Natural killer cell (primary cell): ENCODE results near the gene WNK1. TPM values are rescaled to one million over a fixed set of nuclear protein-coding genes. Genes with fewer than 3 reads are reported as not detected.
"Not testable (repeated sequence)": the region's sequence is repeated elsewhere in the genome, so short reads cannot be mapped to it uniquely, and the experiment has no call there.

Experiments
- ATAC-seq, 3 donors: fragments of 150-1000 bp in 2 of 3; fragments of 200-7000 bp in 1 of 3; cut with Tn5 transposase; 1 replicate in 1 of 3; 2 replicates in 2 of 3; pipeline ENCODE4 v1.10.0; 2021; ENCODE audit warnings: mild to moderate bottlenecking in 2 of 3, moderate library complexity in 2 of 3
- DNase-seq, 2 donors: peaks; one replicate each; pipeline versions ENCODE4 v3.0.0 to v3.0.0-alpha.2; 2013 to 2021; ENCODE audit warnings: mixed read lengths in 1 of 2
- H3K27ac ChIP-seq: one replicate; pipeline ENCODE4 v1.5.1; 2013; ENCODE audit warnings: mild to moderate bottlenecking, low read length
- H3K27me3 ChIP-seq: one replicate; pipeline ENCODE4 v1.6.1; 2013; ENCODE audit warnings: low read length; ENCODE audit not compliant: control insufficient read depth, insufficient read depth
- H3K36me3 ChIP-seq: one replicate; pipeline ENCODE4 v1.6.1; 2013; ENCODE audit warnings: low read length; ENCODE audit not compliant: control insufficient read depth, insufficient read depth
- H3K4me1 ChIP-seq: one replicate; pipeline ENCODE4 v1.6.1; 2013; ENCODE audit warnings: low read length; ENCODE audit not compliant: control insufficient read depth, insufficient read depth
- H3K4me3 ChIP-seq: one replicate; pipeline ENCODE4 v1.5.1; 2013; ENCODE audit warnings: low read length
- H3K9me3 ChIP-seq: one replicate; pipeline ENCODE4 v1.6.1; 2013; ENCODE audit warnings: low read length; ENCODE audit not compliant: control insufficient read depth, insufficient read depth
- H3K27ac Mint-ChIP-seq, 2 donors: one replicate each; pipeline ENCODE4 v1.8.0; 2022; ENCODE audit warnings: mild to moderate bottlenecking in 2 of 2, mixed read lengths in 2 of 2, moderate library complexity in 1 of 2
- H3K27me3 Mint-ChIP-seq, 2 donors: one replicate each; pipeline ENCODE4 v1.8.0; 2022; ENCODE audit warnings: low read depth in 2 of 2, mixed read lengths in 2 of 2
- H3K36me3 Mint-ChIP-seq: one replicate; pipeline ENCODE4 v1.8.0; 2022; ENCODE audit warnings: mixed read lengths
- H3K4me1 Mint-ChIP-seq, 2 donors: one replicate each; pipeline ENCODE4 v1.8.0; 2022; ENCODE audit warnings: mixed read lengths in 2 of 2
- H3K4me3 Mint-ChIP-seq: one replicate; pipeline ENCODE4 v1.8.0; 2022; ENCODE audit warnings: mild to moderate bottlenecking, moderate library complexity, mixed read lengths
- H3K9me3 Mint-ChIP-seq, 2 donors: one replicate each; pipeline ENCODE4 v1.8.0; 2022; ENCODE audit warnings: mixed read lengths in 2 of 2
- WGBS: methylation state at CpG from one replicate; pipeline ENCODE4 v1.1.7; 2013; ENCODE audit warnings: missing lambda C conversion rate; ENCODE audit not compliant: insufficient coverage; 5-methylcytosine and 5-hydroxymethylcytosine counted together
- intact Hi-C: fragments of 100-400 bp; cut with micrococcal nuclease; formaldehyde crosslinking; loops from one replicate; pipeline ENCODE4 v1.14.2; 2022
- total RNA-seq, 4 donors: library from RNA; stranded (reverse); fragments of 120-200 nt in 1 of 4; gene quantifications; one replicate each; pipeline versions ENCODE4 v1.2.3 to v1.2.4, GENCODE V29; 2013 to 2022
- TF ChIP-seq, protein P1 (sequence below): fragments of 200-600 bp; IDR thresholded peaks from one replicate; pipeline ENCODE4 v1.8.0; 2022; ENCODE audit warnings: antibody characterized with exemption

WNK1 gene
- total RNA-seq, 3 donors from 2014 or later (not counting 1 experiment from before 2014, with no cell fraction given), result 177 to 203 (median 192) TPM

DNA sequence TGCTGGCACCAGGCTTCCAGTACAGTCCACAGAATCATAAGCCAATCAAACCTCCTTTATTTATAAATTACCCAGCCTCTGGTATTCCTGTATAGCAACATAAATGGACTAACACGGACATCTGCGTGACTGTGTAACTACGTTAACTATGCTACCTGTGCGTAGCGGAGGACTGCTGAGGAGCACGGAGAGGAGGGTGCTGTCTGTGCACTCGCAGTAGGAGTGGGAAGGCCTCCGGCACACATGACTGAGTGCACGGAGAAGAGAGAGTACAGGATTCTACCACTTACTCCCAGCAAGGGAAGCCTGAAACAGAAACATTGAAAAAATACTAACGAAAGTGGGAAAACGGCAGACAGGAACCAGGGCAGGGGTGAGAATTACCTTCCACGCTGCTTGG is 174.3 kb downstream of the WNK1 start:
- no peak for ATAC-seq
- intact Hi-C loops, result no loop called here
- H3K9me3 ChIP-seq, result no peaks in the 10 kb centered on the region
- peaks cover 49% of the 10 kb centered on the region for H3K36me3 ChIP-seq
- no peak for DNase-seq
- 87% methylated on average over 12 of the region's 12 CpGs for WGBS
- no peaks in the 10 kb centered on the region for H3K27me3 Mint-ChIP-seq
- TF ChIP-seq, protein P1, sequence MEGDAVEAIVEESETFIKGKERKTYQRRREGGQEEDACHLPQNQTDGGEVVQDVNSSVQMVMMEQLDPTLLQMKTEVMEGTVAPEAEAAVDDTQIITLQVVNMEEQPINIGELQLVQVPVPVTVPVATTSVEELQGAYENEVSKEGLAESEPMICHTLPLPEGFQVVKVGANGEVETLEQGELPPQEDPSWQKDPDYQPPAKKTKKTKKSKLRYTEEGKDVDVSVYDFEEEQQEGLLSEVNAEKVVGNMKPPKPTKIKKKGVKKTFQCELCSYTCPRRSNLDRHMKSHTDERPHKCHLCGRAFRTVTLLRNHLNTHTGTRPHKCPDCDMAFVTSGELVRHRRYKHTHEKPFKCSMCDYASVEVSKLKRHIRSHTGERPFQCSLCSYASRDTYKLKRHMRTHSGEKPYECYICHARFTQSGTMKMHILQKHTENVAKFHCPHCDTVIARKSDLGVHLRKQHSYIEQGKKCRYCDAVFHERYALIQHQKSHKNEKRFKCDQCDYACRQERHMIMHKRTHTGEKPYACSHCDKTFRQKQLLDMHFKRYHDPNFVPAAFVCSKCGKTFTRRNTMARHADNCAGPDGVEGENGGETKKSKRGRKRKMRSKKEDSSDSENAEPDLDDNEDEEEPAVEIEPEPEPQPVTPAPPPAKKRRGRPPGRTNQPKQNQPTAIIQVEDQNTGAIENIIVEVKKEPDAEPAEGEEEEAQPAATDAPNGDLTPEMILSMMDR, result no peak
- H3K27ac ChIP-seq, result no peak overlapping the region
- H3K27ac Mint-ChIP-seq, result peak overlapping the region in 1 of 2 donors; percentile 15
- no peaks in the 10 kb centered on the region for H3K36me3 Mint-ChIP-seq
- no peaks in the 10 kb centered on the region for H3K27me3 ChIP-seq
- no peaks in the 10 kb centered on the region for H3K4me1 ChIP-seq
- H3K9me3 Mint-ChIP-seq, result no peaks in the 10 kb centered on the region
- H3K4me1 Mint-ChIP-seq, result no peaks in the 10 kb centered on the region
- no peak overlapping the region for H3K4me3 Mint-ChIP-seq
- H3K4me3 ChIP-seq, result no peak overlapping the region

DNA sequence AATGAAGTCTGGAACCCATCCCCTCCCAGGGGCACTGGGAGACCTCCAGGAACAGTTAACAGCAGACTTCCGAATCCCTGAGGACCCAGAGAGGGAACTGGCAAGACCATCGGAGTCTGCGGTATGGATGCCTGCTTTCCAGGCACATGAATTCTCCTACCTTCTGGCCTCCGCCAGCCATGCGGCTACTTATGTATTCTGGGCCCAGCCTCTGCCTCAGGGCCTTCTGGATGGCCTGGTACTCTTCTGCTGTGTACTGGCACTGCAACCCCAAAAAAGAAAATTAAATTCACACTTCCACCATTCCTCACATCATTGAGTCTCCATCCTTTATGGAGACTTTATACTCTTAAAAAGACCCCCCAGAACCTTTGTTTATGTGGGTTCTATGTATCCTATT is 178.7 kb downstream of the WNK1 start:
- Mint-ChIP-seq H3K36me3 (no peaks in the 10 kb centered on the region), H3K27me3 (no peaks in the 10 kb centered on the region), H3K9me3 (no peaks in the 10 kb centered on the region), H3K27ac (peak overlapping the region in 1 of 2 donors; percentile 53), H3K4me3 (no peak overlapping the region), H3K4me1 (no peaks in the 10 kb centered on the region)
- TF ChIP-seq, protein P1, result no peak
- peaks cover 39% of the 10 kb centered on the region for H3K36me3 ChIP-seq
- no peak overlapping the region for H3K27ac ChIP-seq
- H3K9me3 ChIP-seq, result no peaks in the 10 kb centered on the region
- intact Hi-C loops, result no loop called here
- ATAC-seq, result no peak
- H3K27me3 ChIP-seq, result no peaks in the 10 kb centered on the region
- H3K4me1 ChIP-seq, result no peaks in the 10 kb centered on the region
- no peak overlapping the region for H3K4me3 ChIP-seq
- DNase-seq, result no peak
- WGBS, result 97% methylated on average over 5 of the region's 5 CpGs

DNA sequence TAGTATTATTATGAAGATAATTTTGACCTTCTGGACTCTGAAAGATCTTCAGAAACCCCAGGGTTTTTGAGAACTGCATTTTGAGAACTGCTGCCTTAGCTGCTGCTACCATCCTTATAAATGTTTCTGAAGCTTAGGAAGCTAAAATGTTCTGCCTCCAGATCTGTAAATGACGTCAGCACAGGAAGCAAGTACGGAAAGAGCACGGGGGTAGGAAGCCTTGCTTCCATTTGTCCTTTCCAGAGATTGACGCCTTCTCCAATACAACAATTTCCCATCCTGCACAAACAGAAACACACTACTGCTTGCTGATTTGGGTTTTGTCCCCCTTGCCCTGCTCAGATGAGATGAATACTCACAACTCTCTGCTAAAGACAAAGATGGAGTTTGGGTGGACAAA is 179.2 kb downstream of the WNK1 start:
- ATAC-seq (no peak), DNase-seq (no peak)
- no peak overlapping the region for H3K4me3 ChIP-seq
- Mint-ChIP-seq H3K4me1 (no peaks in the 10 kb centered on the region), H3K27ac (peak overlapping the region in 1 of 2 donors; percentile 53), H3K36me3 (no peaks in the 10 kb centered on the region), H3K27me3 (no peaks in the 10 kb centered on the region), H3K4me3 (no peak overlapping the region), H3K9me3 (no peaks in the 10 kb centered on the region)
- H3K27me3 ChIP-seq, result no peaks in the 10 kb centered on the region
- TF ChIP-seq, protein P1, result no peak
- H3K36me3 ChIP-seq, result peaks cover 37% of the 10 kb centered on the region
- WGBS, result 97% methylated on average over 4 of the region's 4 CpGs
- intact Hi-C loops, result no loop called here
- no peaks in the 10 kb centered on the region for H3K4me1 ChIP-seq
- no peak overlapping the region for H3K27ac ChIP-seq
- H3K9me3 ChIP-seq, result no peaks in the 10 kb centered on the region

DNA sequence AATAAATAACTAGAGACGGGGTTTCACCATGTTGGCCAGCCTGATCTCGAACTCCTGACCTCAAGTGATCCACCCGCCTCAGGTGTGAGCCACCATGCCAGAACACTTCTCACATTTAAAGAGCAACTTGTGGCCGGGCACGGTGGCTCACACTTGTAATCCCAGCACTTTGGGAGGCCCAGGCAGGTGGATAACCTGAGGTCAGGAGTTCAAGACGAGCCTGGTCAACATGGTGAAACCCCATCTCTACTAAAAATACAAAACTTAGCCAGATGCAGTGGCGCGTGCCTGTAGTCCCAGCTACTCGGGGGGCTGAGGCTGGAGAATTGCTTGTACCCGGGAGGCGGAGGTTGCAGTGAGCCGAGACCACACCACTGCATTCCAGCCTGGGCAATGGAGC is 183.5 kb downstream of the WNK1 start:
- intact Hi-C loops, H3K4me1 ChIP-seq, H3K27me3 ChIP-seq, H3K27ac Mint-ChIP-seq, H3K36me3 Mint-ChIP-seq, H3K27me3 Mint-ChIP-seq, H3K9me3 Mint-ChIP-seq, H3K9me3 ChIP-seq, H3K27ac ChIP-seq, H3K4me3 Mint-ChIP-seq, H3K4me3 ChIP-seq, ATAC-seq, H3K4me1 Mint-ChIP-seq, H3K36me3 ChIP-seq, DNase-seq: not testable (repeated sequence)
- WGBS, result 94% methylated on average over 12 of the region's 12 CpGs
